ENCODE data around the gene PPP2R5B. TPM values are rescaled to one million over a fixed set of nuclear protein-coding genes. Genes with fewer than 3 reads are reported as not detected.

PPP2R5B gene
- total RNA-seq, 1 experiment from 2014 or later = 38.0 TPM

DNA sequence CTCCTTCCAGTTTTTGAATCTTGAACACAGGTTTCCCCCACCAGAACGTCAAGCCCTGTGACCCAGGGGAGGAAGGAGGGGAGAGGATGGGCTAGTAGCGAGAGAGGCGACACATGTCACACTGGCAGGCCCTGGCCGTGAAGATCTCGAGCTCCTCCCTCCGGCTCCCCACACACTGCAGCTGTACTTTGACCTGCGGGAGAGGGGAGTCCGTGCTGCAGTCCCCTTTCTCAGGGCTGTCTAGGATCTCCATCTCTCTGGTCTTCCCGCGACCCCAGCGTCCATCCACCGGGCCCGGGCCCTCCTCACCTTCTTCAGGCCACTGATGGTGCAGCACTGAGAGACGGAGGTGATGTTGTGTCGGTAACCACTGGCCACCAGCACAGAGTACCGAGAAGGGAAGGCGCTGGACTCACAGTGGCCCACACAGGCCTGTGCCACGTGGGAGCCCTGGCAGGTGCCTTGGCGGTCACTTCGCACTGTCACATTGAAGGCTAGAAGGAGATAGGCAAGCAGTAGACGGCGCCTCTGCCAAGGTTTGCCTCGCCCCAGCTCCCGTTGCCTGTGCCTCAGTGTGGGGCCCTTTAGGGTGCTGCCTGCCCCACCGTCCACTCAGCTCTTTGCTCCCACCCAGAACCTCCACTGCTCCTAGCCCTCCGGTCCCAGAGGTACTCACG, 10.3 kb downstream of the PPP2R5B start:
- H3K4me1 Mint-ChIP-seq (ENCODE audit: insufficient read depth, unreplicated experiment) = no peaks in the 10 kb centered on the region
- intact Hi-C loops (cut with micrococcal nuclease) = no loop called here
- TF ChIP-seq, protein P1, sequence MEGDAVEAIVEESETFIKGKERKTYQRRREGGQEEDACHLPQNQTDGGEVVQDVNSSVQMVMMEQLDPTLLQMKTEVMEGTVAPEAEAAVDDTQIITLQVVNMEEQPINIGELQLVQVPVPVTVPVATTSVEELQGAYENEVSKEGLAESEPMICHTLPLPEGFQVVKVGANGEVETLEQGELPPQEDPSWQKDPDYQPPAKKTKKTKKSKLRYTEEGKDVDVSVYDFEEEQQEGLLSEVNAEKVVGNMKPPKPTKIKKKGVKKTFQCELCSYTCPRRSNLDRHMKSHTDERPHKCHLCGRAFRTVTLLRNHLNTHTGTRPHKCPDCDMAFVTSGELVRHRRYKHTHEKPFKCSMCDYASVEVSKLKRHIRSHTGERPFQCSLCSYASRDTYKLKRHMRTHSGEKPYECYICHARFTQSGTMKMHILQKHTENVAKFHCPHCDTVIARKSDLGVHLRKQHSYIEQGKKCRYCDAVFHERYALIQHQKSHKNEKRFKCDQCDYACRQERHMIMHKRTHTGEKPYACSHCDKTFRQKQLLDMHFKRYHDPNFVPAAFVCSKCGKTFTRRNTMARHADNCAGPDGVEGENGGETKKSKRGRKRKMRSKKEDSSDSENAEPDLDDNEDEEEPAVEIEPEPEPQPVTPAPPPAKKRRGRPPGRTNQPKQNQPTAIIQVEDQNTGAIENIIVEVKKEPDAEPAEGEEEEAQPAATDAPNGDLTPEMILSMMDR (IDR thresholded peaks at IDR 0.05; ENCODE audit: unreplicated experiment) = no peak
- no peaks in the 10 kb centered on the region for H3K9me3 Mint-ChIP-seq (ENCODE audit: unreplicated experiment)
- BruUV-seq (replicated peaks) = no TSS peak
- ChIA-PET CTCF (interaction anchor here (0.6 to 0.7 kb wide), 2 partner anchors 40 to 48 kb away, joined by 3 read pairs; no protein-coding TSS in a partner anchor), POLR2A (interaction anchor here (0.9 to 1.0 kb wide), 2 partner anchors 11 to 80 kb away, joined by 3 to 5 read pairs; partner anchors contain the start of genes ARL2 and PPP2R5B)
- no peak for DNase-seq (ENCODE audit: unreplicated experiment)
- H3K27me3 Mint-ChIP-seq (ENCODE audit: insufficient read depth, unreplicated experiment) = no peaks in the 10 kb centered on the region
- no peak overlapping the region for H3K4me3 Mint-ChIP-seq (ENCODE audit: unreplicated experiment)
- H3K36me3 Mint-ChIP-seq (ENCODE audit: insufficient read depth, unreplicated experiment) = peaks cover 28% of the 10 kb centered on the region
- H3K27ac Mint-ChIP-seq (ENCODE audit: low read depth, unreplicated experiment) = no peak overlapping the region

DNA sequence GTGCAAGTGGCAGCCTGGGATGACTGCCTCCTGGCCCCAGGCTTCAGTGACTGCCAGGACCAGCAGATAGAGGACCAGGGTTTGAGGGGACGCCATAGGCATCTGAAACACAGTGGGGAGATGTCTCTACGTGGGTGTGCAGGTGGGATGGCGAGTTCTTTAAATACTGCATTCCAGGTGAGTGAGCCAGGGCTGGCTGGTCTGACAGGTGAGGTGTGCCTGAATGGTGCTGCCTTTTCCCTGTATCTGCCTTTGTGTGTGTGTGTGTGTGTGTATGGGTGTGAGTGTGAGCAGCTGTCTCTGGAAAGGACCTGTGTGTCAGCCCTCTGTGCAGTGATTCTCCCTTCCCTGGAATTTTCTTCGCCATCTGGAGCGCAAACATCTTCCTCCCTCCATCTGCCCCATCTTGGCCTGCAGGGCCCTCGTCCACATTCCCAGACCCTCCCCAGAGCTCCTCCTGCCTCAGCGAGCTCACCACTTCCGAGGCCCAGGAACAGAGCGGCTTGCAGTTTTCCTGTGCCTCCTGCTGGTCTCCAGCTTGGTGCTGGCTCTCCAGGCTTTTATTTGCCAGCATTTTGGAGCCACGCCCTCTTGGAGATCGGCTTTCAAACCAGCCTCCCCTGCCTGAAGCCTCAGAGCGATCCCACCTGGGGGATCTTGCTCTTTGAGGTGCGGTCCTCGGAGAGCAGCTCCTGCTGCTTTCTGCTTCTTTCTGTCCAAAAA, 11.0 kb downstream of the PPP2R5B start, which contains the start of gene GPHA2:
Gene GPHA2, minus strand, starts transcription at position 535 of the 723 bp plus-strand sequence. Its CDS starts 433 bp downstream, at position 102.
- H3K36me3 Mint-ChIP-seq (ENCODE audit: insufficient read depth, unreplicated experiment) = peaks cover 21% of the 10 kb centered on the region
- no peak for DNase-seq (ENCODE audit: unreplicated experiment)
- H3K27ac Mint-ChIP-seq (ENCODE audit: low read depth, unreplicated experiment) = no peak within 1 kb of the TSS
- H3K4me1 Mint-ChIP-seq (ENCODE audit: insufficient read depth, unreplicated experiment) = no peaks in the 10 kb centered on the region
- CTCF ChIA-PET = interaction anchor here (0.7 to 0.8 kb wide), 2 partner anchors 11 to 49 kb away, joined by 3 read pairs; partner anchors contain the start of gene PPP2R5B
- no peaks in the 10 kb centered on the region for H3K27me3 Mint-ChIP-seq (ENCODE audit: insufficient read depth, unreplicated experiment)
- TF ChIP-seq, protein P1 (IDR thresholded peaks at IDR 0.05; ENCODE audit: unreplicated experiment) = no peak
- POLR2A ChIA-PET = interaction anchor here (0.6 to 1.0 kb wide), 3 partner anchors 34 to 381 kb away, joined by 4 to 5 read pairs (median 4); partner anchors contain the start of gene ARL2
- intact Hi-C loops (cut with micrococcal nuclease) = no loop called here
- no peak within 1 kb of the TSS for H3K4me3 Mint-ChIP-seq (ENCODE audit: unreplicated experiment)
- BruUV-seq (replicated peaks) = no TSS peak
- H3K9me3 Mint-ChIP-seq (ENCODE audit: unreplicated experiment) = no peaks in the 10 kb centered on the region

DNA sequence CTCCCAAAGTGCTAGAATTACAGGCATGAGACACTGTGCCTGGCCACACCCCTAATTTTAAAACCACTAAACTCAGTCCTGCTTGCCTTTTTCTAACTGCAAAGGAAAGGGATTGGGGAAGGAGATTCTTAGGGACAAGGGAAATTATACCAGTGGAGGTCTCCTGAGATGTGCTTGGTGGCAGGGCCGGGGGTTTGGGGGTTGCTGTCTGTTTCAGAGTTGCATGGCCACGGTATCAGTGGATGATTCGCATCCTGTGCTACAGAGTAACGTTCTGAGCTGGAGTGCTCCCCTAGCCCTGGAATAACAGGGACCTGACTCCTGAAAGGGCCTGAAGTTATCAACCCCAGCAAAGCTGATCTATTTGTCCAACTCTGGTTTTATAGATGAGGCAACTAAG, 12.1 kb downstream of the PPP2R5B start:
- H3K27me3 Mint-ChIP-seq (ENCODE audit: insufficient read depth, unreplicated experiment) = no peaks in the 10 kb centered on the region
- no TSS peak for BruUV-seq (replicated peaks)
- H3K27ac Mint-ChIP-seq (ENCODE audit: low read depth, unreplicated experiment) = no peak overlapping the region
- H3K9me3 Mint-ChIP-seq (ENCODE audit: unreplicated experiment) = no peaks in the 10 kb centered on the region
- no peaks in the 10 kb centered on the region for H3K4me1 Mint-ChIP-seq (ENCODE audit: insufficient read depth, unreplicated experiment)
- DNase-seq (ENCODE audit: unreplicated experiment) = no peak
- TF ChIP-seq, protein P1 (IDR thresholded peaks at IDR 0.05; ENCODE audit: unreplicated experiment) = no peak
- H3K4me3 Mint-ChIP-seq (ENCODE audit: unreplicated experiment) = no peak overlapping the region
- POLR2A ChIA-PET = interaction anchor here (0.6 to 0.9 kb wide), 2 partner anchors 19 to 33 kb away, joined by 4 read pairs; no protein-coding TSS in a partner anchor
- intact Hi-C loops (cut with micrococcal nuclease) = no loop called here
- CTCF ChIA-PET = interaction anchor here (0.6 to 1.2 kb wide), 4 partner anchors 12 to 315 kb away, joined by 3 read pairs; partner anchors contain the start of gene PPP2R5B
- H3K36me3 Mint-ChIP-seq (ENCODE audit: insufficient read depth, unreplicated experiment) = peaks cover 13% of the 10 kb centered on the region

GRCh38 chr11:64947208-64947814, 22.8 kb downstream of the PPP2R5B start:
- CTCF ChIA-PET = interaction anchor here (0.7 kb wide), 1 partner anchor 18 kb away, joined by 3 read pairs; no protein-coding TSS in a partner anchor

More at GRCh38 chr11:64947208-64947814, 22.8 kb downstream of the PPP2R5B start:
- no peaks in the 10 kb centered on the region for H3K4me1 Mint-ChIP-seq (ENCODE audit: insufficient read depth, unreplicated experiment)
- POLR2A ChIA-PET = no interaction called here
- TF ChIP-seq, protein P1 (IDR thresholded peaks at IDR 0.05; ENCODE audit: unreplicated experiment) = no peak
- no peak for DNase-seq (ENCODE audit: unreplicated experiment)
- no TSS peak for BruUV-seq (replicated peaks)
- H3K36me3 Mint-ChIP-seq (ENCODE audit: insufficient read depth, unreplicated experiment) = no peaks in the 10 kb centered on the region
- H3K27me3 Mint-ChIP-seq (ENCODE audit: insufficient read depth, unreplicated experiment) = no peaks in the 10 kb centered on the region
- H3K4me3 Mint-ChIP-seq (ENCODE audit: unreplicated experiment) = no peak overlapping the region
- H3K9me3 Mint-ChIP-seq (ENCODE audit: unreplicated experiment) = no peaks in the 10 kb centered on the region
- H3K27ac Mint-ChIP-seq (ENCODE audit: low read depth, unreplicated experiment) = no peak overlapping the region
- intact Hi-C loops (cut with micrococcal nuclease) = no loop called here

All from MCF 10A (cell line).